Purkinje cell (primary cell): ENCODE data around the gene ZBP1. TPM values are rescaled to one million over a fixed set of nuclear protein-coding genes. Genes with fewer than 3 reads are reported as not detected.

Experiments
- polyA plus RNA-seq: library from polyadenylated mRNA; unstranded; fragments of >200 nt; fragmentation: Nextera tagmentation; gene quantifications from 2 replicates; pipeline ENCODE4 v1.2.1, GENCODE V29; 2014

Gene ZBP1, protein sequence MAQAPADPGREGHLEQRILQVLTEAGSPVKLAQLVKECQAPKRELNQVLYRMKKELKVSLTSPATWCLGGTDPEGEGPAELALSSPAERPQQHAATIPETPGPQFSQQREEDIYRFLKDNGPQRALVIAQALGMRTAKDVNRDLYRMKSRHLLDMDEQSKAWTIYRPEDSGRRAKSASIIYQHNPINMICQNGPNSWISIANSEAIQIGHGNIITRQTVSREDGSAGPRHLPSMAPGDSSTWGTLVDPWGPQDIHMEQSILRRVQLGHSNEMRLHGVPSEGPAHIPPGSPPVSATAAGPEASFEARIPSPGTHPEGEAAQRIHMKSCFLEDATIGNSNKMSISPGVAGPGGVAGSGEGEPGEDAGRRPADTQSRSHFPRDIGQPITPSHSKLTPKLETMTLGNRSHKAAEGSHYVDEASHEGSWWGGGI
- not detected in 2 replicates for polyA plus RNA-seq

DNA sequence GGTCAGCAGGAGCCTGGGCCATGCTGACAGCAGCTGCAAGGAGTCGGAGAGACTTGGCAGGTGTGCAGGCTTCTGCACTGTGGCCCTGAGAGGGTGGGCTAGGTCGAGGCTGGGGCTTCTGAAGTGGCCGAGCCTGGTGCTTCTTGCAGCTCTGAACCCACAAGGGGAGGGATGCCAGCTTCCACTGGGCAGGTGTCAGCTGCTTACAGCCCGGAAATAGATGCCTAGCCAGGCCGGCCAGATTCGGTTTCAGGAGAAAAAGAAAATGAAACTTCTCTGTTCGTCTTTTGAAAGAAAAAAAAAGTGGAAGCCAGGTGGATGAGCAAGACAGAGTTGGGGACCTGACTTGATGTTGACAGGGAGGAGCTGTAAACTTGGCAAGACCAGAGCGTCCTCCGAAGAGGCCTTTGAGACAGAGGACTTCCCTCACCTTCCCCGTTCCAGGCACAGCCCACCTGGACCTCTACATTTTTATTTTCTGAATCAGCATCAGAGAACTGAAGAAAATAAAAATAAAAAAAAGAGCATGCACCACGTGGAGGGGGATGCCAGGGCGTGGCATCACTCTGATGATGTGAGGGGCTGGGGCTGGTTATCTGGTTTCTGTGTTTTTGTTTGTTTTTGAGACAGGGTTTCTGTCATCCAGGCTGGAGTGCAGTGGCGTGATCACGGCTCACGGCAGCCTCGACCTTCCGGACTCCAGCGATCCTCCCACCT is at the start of gene ZBP1:
Gene ZBP1 (minus strand): TSS at position 153 of the 717 bp plus-strand sequence. CDS start 131 bp downstream, at position 22.

GRCh38 chr20:57560554-57561355 is 59.5 kb downstream of the ZBP1 start, which contains the start of gene PCK1:
Gene PCK1 (plus strand): TSS chr20:57561110. CDS start chr20:57561412, 302 bp downstream.

Other genes starting within 250 kb of the ZBP1 start
- 0.25 TPM in 1 of 2 replicates, not detected in the other for gene RBM38, start 229.0 kb downstream of the ZBP1 start, polyA plus RNA-seq
- 0.63 TPM in 1 of 2 replicates, not detected in the other for gene CTCFL, start 95.3 kb downstream of the ZBP1 start, polyA plus RNA-seq
- gene PCK1, start 59.3 kb downstream of the ZBP1 start, polyA plus RNA-seq, result not detected in 2 replicates
- gene PMEPA1, start 89.6 kb upstream of the ZBP1 start, polyA plus RNA-seq, result 0.94 and 1.9 TPM in 2 replicates